ENCODE results near the gene IFT74. TPM values are rescaled to one million over a fixed set of nuclear protein-coding genes. Genes with fewer than 3 reads are reported as not detected.
A peak's percentile ranks its signal among the peaks of the same experiment; 100 is the strongest.

The IFT74 gene
- total RNA-seq, 1 donor from 2014 or later: 11.6 TPM

- H3K4me1 ChIP-seq: no peaks in the 10 kb centered on the region
- TF ChIP-seq CTCF (IDR thresholded peaks at IDR 0.05): no peak
Measured at GRCh38 chr9:27037499-27037898, 81.3 kb downstream of the IFT74 start.

GRCh38 chr9:27041746-27042145 lies 85.5 kb downstream of the IFT74 start:
- no peaks in the 10 kb centered on the region for H3K4me1 ChIP-seq
- H3K27ac ChIP-seq: no peak overlapping the region
- H3K36me3 ChIP-seq: no peaks in the 10 kb centered on the region
- ATAC-seq: no peak
- no peak for TF ChIP-seq CTCF (IDR thresholded peaks at IDR 0.05)
- no peak overlapping the region for H3K4me3 ChIP-seq
- intact Hi-C loops (cut with DNase I): no loop called here
- no peaks in the 10 kb centered on the region for H3K9me3 ChIP-seq
- H3K27me3 ChIP-seq: no peaks in the 10 kb centered on the region
- no peak for DNase-seq

More at GRCh38 chr9:27037499-27037898, 81.3 kb downstream of the IFT74 start:
- no peaks in the 10 kb centered on the region for H3K27me3 ChIP-seq
- H3K36me3 ChIP-seq: no peaks in the 10 kb centered on the region
- no peaks in the 10 kb centered on the region for H3K9me3 ChIP-seq
- no peak overlapping the region for H3K27ac ChIP-seq
- no peak for DNase-seq
- H3K4me3 ChIP-seq: no peak overlapping the region
- ATAC-seq: no peak
- intact Hi-C loops (cut with DNase I): no loop called here

GRCh38 chr9:27042476-27042875 lies 86.3 kb downstream of the IFT74 start:
- Histone ChIP-seq H3K4me1 (no peaks in the 10 kb centered on the region), H3K36me3 (no peaks in the 10 kb centered on the region), H3K9me3 (no peaks in the 10 kb centered on the region), H3K4me3 (no peak overlapping the region), H3K27me3 (no peaks in the 10 kb centered on the region), H3K27ac (no peak overlapping the region)
- ATAC-seq (no peak), DNase-seq (no peak)
- no peak for TF ChIP-seq CTCF (IDR thresholded peaks at IDR 0.05)
- intact Hi-C loops (cut with DNase I): no loop called here

GRCh38 chr9:27043176-27043575 lies 87.0 kb downstream of the IFT74 start:
- DNase-seq: no peak
- ATAC-seq: no peak
- no peak for TF ChIP-seq CTCF (IDR thresholded peaks at IDR 0.05)
- Histone ChIP-seq H3K9me3 (no peaks in the 10 kb centered on the region), H3K4me3 (no peak overlapping the region), H3K36me3 (no peaks in the 10 kb centered on the region), H3K4me1 (no peaks in the 10 kb centered on the region), H3K27me3 (no peaks in the 10 kb centered on the region), H3K27ac (no peak overlapping the region)
- intact Hi-C loops (cut with DNase I): no loop called here

- no peak for DNase-seq
- ATAC-seq: no peak
- H3K27me3 ChIP-seq: no peaks in the 10 kb centered on the region
- no peak overlapping the region for H3K4me3 ChIP-seq
- no peak for TF ChIP-seq CTCF (IDR thresholded peaks at IDR 0.05)
- no peaks in the 10 kb centered on the region for H3K9me3 ChIP-seq
- no peak overlapping the region for H3K27ac ChIP-seq
- no peaks in the 10 kb centered on the region for H3K36me3 ChIP-seq
- H3K4me1 ChIP-seq: no peaks in the 10 kb centered on the region
- intact Hi-C loops (cut with DNase I): no loop called here
Measured at GRCh38 chr9:27047136-27047535, 90.9 kb downstream of the IFT74 start.

- no peak overlapping the region for H3K27ac ChIP-seq
- no peak overlapping the region for H3K4me3 ChIP-seq
- no peak for TF ChIP-seq CTCF (IDR thresholded peaks at IDR 0.05)
- intact Hi-C loops (cut with DNase I): no loop called here
- no peaks in the 10 kb centered on the region for H3K27me3 ChIP-seq
- no peaks in the 10 kb centered on the region for H3K4me1 ChIP-seq
- DNase-seq (no peak), ATAC-seq (peak; percentile 61)
- H3K36me3 ChIP-seq: peaks cover 4% of the 10 kb centered on the region
- no peaks in the 10 kb centered on the region for H3K9me3 ChIP-seq
Measured at GRCh38 chr9:27053369-27054022, 97.3 kb downstream of the IFT74 start.
